ENCODE results near the gene VPS37B.
"Not testable (repeated sequence)": the region's sequence is repeated elsewhere in the genome, so short reads cannot be mapped to it uniquely, and the experiment has no call there.

The VPS37B gene

DNA sequence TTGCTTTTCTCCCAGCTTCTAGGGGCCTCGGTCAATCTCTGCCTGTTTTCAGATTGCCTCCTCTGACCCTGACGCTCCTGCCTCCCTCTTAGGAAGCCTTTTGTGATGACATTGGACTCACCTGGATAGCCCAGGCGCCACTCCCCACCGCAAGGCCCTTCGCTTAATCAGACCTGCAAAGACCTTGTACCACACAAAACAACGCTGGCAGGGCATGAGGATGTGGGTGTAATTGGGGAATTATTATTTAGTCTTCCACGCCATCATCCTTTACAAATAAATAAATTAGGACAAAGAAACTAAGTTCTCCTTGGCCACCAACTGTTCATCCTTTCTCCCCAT lies 7.7 kb upstream of the VPS37B start:
- DNase-seq: no peak

DNA sequence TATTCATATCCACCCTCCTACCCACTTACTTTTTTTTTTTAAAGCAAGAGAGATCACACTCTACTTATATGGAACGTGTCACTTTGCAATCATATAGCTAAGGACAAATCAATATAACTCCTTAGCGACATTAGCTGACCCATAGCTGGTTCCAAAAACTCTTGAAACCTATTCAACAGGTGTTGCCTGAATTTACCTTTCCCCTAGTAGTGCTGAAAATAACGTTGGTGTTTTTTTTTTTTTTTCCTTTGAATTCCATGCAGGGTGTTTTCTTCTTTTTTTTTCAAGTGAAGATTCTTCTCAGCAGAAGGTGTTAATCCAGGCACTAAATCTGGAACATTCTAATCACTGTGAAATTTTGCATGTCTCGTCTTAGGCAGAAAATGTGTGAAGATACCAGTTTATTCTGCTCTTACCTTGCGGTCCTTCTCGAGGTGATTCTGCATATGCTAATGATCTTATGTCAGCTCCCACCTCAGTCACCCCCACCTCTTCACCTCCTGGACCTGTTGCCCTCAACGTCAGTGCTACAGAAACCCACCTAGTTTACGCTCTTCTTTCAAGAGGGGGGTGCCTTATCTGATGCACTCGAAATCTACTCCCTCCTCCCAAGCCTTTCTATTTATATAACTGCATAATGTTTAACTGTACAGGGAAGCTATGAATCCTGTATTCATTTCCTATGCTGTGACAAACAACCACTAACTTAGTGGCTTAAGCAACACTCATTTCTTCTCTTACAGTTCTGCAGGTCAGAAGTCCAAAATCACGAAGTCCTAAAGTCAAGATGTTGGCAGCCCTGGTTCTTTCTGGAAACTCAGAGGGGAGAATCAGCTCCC lies 7.1 kb upstream of the VPS37B start:
- no peak for DNase-seq

DNA sequence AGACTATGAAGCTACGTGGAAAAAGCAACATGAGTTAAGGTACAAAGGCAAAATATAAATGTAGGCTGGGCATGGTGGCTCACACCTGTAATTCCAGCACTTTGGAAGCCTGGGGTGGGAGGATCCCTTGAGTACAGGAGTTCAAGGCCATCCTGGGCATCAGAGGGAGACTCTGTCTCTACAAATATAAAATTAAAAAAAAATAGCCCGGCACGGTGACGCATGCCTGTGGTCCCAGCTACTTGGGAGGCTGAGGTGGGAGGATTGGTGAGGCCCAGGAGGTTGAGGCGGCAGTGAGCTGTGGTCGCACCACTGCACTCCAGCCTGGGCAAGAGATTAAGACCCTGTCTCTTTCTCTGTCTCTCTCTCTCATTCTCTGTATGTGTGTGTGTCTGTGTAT lies 4.0 kb upstream of the VPS37B start:
- DNase-seq: no peak

DNA sequence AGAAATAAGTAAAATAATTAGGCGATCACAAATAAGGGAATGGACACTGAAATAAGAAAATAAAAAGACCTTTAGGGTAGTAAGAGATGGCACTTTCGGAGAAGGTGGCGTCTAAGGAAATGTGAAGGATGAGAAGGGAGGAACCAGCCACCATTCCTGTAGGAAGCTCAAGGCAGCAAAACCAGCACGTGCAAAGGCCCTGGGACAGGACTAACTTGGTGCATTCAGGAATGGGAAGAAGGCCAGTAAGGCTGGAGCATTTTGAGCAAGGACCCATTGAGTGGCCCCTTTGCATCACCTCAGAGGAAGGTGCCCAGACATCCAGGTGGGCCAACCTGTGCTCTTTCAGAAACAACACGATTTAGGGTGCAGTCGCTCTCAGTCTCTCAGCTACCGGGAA lies 738 bp upstream of the VPS37B start:
- no peak for DNase-seq

DNA sequence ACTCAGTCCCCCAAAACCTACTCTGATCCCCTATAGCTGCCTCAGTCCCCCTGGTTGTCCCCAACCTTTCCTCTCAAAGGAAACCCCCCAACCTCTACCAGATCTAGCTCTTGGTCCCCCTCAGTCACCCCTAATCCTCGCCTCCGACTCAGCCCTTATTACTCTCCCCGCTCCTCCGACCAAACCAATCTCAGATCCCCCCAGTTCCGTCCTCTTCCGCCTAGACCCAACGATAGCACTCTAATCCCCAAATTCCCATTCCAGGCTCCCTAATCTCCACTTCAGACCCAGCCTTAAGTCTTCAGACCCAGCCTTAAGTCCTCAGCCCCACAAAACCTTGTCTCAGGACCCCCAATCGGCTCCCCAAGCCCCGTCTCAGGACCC lies 612 bp downstream of the VPS37B start:
- no peak for DNase-seq

DNA sequence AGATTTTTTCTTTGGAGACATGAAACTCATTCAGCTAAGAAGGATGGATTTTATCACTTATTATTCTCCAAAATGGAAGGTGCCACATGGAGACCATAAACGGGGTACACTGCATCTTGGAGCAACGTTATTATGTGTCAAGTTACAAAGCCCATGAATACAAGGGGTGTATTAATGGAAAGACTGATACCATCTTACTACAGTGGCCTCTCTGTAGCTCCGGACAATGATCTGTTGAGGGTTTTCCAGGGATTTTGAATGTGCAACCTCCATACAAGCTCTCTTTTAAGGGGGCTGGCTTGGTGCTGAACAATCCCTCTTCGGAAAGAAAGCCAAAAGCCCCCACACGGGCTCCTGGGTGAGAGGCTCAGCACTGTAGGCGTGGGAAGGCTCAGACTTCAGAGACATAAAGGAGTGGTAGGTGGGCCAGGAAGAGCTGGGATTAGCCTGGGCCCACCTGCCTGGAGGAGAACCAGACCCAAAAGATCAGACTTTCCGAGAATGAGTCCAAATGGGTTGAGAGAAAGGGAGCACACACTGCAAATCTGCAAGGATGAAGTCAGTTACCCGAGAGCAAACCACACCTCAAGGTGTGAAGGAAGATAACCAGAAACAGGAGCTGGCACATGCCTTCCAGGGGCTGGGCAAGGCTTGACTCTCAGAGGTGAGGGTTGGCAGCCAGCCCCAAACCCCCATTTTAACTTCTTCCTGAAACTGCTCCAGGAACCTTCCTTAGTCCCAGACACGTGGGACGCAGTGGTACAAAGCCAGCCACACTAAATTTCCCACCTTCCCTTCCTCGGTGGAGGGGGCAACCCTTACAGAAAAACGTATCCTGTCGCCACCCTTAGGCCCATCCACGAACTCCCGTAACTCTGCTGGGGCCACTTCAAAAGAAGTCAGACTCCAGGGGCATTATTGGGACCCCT lies 1.5 kb downstream of the VPS37B start:
- DNase-seq: no peak

DNA sequence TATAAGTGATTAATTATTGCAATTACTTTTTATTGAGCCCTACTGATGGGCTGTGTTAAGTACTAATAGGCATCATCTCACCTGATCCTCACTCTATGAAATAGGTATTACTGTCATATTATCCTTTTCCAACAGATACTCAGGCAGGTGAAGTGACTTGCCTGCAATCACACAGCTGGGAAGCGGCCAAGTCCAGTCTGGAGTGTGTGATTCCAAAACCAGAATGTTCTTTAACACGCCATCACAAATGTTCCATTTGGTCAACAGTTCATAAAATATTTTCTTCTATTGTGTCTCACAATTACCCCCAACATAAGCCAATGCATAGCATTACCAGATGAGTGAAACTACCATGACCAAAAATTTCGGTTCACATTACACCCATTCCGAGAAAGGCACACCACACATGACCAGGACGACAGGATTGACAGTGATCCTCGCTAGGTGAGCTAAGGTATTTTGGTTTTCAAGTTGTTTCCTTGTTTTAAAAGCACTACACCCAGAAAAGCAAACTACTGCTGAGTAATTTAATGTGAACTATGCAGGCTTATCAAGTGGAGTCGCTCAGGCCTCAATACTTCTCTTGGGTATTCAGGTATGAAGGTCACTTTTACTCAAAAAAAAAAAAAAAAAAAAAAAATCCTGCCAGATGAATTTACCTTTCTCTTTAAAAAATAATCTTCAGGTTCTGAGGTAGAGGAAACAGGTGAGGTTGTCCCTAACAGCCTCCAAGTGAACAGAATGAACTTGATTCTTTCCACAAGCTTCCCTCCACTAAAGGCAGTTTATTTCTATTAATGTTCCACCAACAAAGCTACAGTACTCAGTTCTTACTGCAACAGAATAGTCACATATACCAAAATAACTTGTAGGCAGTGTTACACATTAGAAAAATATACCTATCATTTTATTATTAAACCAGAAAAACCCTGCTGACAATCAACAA lies 2.4 kb downstream of the VPS37B start:
- no peak for DNase-seq

DNA sequence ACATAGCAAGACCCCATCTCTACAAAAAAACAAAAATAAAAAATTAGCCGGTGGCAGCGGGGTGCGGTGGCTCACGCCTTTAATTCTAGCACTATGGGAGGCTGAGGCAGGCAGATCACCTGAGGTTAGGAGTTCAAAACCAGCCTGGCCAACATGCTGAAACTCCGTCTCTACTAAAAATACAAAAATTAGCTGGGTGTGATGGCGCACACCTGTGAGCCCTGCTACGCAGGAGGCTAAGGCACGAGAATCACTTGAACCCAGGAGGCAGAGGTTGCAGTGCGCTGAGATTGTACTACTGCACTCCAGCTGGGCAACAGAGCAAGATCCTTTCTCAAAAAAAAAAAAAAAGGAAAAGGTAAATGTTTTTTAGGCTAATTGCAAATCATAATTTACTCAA lies 3.2 kb downstream of the VPS37B start:
- not testable (repeated sequence) for DNase-seq

DNA sequence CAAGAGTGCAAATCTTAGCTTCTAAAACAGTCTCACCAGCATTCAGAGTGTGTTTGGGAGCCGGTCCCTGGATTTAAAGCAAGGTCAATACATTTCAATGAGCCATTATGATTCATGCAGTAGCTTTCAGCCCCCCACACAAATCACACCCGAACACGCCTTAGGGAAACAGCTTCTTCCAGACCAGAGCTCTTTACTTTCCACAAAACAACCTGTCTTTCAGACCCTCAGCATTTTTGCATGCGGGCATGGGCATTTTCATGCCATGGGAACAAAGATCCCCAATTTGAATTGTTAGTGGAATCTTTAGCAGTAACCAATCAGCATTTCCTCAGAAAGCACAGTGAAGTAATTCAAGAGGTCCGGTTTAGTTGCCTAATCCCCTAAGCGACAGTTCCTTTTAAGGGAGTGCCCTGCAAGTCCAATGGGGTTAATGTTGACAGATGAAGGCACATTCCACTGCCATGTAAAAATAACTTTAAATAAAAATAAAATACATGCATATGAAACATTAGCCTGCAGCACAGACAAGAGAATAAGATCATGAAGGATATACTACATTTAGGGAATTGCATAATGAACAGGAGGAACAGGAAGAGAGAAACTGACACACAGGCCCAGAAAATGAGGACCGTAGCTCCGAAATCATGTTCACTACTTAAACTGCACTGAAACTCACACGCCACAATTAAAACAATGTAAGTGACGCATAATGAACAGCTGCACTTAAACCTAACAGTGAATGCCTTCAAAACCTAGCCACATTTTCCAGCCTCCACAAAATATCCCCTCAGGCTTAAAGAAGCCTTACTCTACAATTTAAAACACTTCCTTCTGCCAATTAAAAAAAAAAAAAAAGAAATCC lies 4.0 kb downstream of the VPS37B start:
- no peak for DNase-seq

DNA sequence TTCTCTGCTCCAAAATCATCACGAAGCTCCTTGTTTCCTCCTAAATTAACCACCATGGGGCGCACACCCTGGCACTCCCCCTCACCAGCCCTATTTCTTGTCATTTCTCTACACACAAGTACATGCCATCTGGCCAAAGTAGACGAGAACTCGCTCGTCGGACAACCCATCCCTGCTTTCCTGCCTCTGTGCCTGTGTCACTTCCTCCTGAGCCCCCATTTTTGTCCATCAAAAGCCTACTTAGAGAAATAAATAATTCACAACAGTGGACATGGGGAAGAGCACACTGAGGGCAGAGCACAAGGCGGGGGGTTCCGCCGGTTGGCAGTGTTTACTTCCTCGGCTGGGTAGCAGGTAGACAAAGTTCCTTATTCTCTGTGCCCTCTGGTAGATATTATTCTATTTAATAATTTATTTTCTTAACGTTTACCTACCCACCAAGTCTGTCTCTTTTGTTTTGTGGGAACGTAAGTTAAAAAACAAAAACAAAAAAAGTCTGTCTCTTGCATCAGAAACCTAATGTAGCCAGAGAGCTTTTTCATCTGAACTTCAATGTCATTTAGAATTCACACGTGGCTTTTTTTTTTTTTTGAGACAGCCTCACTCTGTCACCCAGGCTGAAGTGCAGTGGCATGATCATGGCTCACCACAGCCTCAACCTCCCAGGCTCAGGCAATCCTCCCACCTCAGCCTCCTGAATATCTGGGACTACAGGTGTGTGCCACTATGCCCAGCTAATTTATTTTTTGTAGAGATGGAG lies 6.0 kb downstream of the VPS37B start:
- peak in 1 of 2 donors; percentile 52 for DNase-seq

DNA sequence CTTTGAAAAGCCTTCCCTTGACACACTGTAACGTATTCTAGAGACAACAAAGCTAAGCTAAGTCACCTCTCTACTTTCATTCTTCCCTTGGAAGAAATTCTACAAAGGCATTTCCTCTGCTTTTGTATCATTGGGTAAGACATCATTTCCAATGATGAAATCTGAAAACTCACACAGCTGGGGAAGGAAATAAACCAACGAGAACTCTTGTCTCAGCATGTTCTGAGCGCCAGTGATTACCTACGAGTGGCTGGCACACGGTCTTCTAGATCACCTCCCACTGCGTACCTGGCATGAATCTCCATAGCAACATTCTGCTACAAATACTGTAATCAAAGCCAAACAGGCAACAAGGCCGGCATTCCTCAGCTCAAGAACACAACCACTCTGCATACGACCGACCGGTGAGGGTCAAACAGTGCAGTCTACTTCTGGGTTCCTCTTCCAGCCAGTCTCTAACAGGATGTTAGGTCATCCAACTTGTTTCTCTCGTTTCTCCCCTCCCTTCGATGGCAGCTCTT lies 7.6 kb downstream of the VPS37B start:
- peak; percentile 48 to 73 for DNase-seq

DNA sequence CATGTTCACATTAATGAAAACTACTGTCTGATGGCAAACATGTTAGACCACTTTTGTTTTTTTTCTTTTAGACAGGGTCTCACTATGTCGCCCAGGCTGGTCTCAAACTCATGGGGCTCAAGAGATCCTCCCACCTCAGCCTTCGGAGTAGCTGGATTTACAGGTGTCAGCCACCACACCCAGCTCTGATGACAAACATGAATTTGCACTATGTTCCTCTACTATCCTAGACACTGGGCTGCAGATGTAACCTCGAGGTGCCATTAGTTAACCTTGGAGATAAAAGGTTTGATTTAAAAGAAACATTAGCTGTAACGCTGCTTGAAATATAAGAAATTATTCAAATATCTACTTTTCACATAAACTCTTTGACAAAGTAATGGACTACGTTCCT lies 8.1 kb downstream of the VPS37B start:
- DNase-seq: no peak

DNA sequence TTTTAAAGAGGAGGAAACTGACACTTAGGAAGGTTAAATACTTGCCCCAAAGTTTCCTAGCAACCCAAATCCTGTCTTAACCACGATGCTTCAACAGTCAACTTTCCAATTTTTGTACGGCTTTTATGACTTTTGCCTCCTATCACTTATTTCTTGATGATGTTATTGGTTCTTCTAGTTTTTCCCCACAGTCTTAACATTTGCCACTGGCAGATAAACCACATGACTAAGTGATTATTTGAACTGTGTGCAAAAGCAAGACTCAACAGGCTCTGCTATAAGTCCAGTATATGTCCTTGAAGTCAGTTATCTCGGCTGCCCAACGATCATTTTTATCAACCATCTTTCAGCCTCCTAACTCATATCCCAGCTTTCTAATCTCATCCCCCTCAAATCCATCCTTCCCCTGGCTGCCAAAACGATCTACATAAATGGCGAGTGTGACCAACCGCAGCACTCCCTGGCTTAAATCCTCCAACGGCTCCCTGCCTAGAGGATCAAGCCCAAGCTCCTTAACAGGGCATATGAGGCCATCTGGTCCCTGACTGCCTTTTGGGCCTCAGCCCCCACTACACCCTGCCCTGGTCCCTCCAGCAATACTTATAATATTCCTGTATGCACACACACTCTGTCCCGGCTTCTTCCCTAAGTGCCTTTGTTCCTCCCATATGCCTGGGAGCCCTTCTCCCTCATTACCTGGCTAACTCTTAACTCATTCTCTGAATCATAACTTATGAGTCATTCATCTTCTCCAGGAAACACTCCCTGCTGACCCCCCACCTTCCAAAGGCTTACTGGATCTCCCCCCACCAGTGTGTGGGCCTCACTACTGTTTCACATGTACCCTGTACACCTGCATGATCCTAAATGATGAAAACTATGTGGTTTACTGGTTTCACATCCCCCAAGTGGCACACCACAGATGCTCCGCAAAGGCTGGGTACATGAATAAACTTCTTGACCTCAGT lies 8.8 kb downstream of the VPS37B start:
- no peak for DNase-seq

DNA sequence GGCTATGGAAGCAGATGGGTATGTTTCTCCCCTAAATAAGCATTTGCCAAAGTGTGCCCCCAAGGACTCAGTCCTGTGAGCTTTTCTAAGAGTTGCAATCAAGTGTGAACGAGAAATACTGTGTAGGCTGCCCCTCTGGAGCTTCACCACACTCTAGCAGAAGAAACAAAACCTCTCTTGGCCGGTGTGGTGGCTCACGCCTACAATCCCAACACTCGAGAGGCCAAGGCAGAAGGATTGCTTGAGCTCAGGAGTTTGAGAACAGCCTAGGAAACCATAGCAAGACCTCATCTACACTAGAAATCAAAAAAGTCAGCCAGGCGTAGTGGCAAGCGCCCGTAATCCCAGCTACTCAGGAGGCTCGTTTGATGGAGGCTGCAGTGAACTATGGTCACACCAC lies 9.8 kb downstream of the VPS37B start:
- DNase-seq: no peak

DNA sequence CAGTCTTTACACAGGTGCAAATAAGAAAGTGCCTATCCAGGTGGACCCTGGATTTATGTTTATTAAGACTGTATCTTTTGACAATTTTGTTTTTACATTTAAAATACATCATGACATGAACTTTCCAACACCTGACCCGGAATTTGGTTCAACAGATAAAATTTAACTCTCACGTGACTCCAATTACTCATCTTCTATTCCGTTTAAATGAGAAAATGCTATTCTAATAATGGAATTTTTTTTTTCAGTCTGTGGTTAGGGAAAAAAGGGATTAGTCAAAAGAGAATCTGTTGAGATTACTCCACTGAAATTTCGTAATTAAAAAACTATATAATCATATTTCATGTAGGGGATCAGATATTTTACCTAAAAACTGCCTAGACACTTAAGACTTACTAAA lies 11.1 kb downstream of the VPS37B start:
- no peak for DNase-seq

DNA sequence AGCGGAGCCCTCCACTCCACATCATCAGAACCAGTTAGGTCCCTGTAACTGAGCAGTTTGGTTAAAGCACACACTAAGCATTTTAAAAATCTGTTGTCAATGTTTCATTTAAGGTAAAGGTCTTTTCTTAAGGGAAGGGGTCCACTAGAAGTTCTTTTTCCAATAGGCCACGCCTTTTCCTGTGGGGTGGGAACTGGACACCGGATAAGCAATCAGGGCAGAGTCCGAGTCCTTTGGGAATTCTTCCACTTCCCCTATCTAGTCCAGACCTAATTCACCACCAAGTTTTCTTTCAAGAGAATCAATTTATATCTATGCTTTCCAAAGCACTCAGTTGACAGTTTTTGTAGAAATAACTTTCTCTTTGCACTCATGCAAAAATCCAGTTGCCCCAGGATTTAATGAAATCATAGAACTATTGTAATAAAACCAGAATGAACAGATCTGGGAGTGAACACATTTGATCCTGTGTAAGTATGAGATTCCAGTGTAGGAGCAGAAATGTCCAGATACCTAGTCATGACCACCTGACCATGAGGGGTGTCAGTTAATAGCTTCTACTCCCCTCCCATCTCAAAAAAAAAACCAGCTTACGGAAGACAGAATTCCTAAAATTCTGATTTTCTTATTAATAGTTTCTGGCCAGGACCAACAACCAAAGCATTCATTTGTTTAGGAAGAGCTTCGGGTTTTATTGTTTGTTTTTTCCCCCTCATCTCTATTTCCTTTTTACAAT lies 11.7 kb downstream of the VPS37B start:
- DNase-seq: no peak

DNA sequence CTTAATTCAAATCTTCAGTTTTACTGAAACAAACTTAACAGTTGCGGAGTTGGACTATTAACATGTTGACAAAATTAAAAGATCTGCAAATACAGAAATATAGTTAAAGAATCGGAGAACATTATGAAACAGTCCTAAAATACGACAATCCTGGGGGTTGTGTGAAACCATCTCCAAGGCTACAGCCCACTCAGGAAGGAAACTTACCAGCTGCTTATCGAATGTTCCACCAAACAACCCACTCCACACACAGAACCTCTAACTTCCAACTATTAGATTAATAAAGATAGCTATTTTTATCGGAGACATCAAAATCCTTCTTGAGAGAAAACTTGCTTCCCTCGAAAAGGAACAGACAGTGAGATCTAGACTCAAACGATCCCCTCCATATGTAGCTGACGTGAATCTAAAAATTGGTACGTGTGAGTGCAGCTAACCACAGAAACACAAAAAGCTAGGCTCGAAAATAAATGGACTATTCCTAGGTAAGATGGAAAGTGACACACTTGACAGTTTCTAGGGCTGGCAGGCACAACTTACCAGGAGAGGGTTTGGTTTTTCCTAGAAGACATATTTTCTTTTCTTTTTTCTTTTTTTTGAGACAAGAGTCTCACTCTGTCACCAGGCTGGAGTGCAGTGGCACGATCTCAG lies 12.9 kb downstream of the VPS37B start:
- peak in 1 of 2 donors; percentile 55 for DNase-seq

DNA sequence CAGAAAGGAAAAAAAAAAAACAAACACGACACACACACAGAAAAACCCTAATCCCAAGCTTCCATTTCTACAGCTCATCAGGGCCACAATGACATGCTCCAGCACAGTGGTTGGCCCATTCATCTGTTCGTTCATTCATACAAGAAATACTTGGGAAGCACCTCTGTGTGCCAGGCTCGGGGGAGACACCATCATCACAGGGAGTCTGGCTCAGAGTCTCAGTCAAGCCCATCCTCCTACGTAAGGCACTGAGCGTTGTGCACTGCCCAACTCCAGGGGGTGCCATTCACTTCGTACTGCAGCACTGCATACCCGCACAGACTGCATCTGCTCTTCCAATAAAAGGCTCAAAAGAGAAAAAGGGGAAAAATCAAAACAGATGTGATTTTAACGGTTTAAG lies 15.3 kb downstream of the VPS37B start:
- DNase-seq: no peak

Measured in bone marrow (tissue), 2 donors.